Mucosa of descending colon (tissue), 3 donors: Measurements from ENCODE around the gene CCSER1. TPM values are rescaled to one million over a fixed set of nuclear protein-coding genes. Genes with fewer than 3 reads are reported as not detected.
"Not testable (repeated sequence)": the region's sequence is repeated elsewhere in the genome, so short reads cannot be mapped to it uniquely, and the experiment has no call there.

ENCODE experiments used
- ATAC-seq: fragments of 200-7000 bp; cut with Tn5 transposase; one replicate; pipeline ENCODE4 v1.9.1; 2020; ENCODE audit warnings: mild to moderate bottlenecking, moderate library complexity
- DNase-seq, 3 donors: peaks; one replicate each; pipeline ENCODE4 v3.0.0-alpha.2; 2020
- H3K36me3 ChIP-seq: fragments of 200-600 bp; one replicate; pipeline ENCODE4 v1.8.0; 2021; ENCODE audit warnings: low read depth, mild to moderate bottlenecking
- H3K4me1 ChIP-seq: fragments of 200-600 bp; one replicate; pipeline ENCODE4 v1.8.0; 2021; ENCODE audit warnings: low read depth, mild to moderate bottlenecking
- H3K4me3 ChIP-seq: fragments of 200-600 bp; one replicate; pipeline ENCODE4 v1.8.0; 2021; ENCODE audit warnings: mild to moderate bottlenecking
- H3K9me3 ChIP-seq: fragments of 200-600 bp; one replicate; pipeline ENCODE4 v1.8.0; 2021; ENCODE audit warnings: mild to moderate bottlenecking
- intact Hi-C, 2 donors: fragments of 100-400 bp; cut with DNase I in 1 of 2; cut with micrococcal nuclease in 1 of 2; formaldehyde crosslinking; loops; one replicate each; pipeline versions ENCODE4 v1.11.0 to v1.11.1; 2022; cut with DNase I, micrococcal nuclease
- total RNA-seq, 3 donors: library from RNA; stranded (reverse); fragmentation: NEBNext Ultra II Directional in 2 of 3; extraction: Animal tissue kit (Norgen Biotek cat#: 25700) in 2 of 3; gene quantifications; one replicate each; pipeline versions ENCODE4 v1.2.1 to v1.2.4, GENCODE V29; 2021 to 2023
- TF ChIP-seq, protein P1 (sequence below): fragments of 200-600 bp; IDR thresholded peaks from one replicate; pipeline ENCODE4 v1.8.0; 2022; ENCODE audit warnings: antibody characterized with exemption, mild to moderate bottlenecking
- donor health status: DM: no; HTN: no; CAD: no; lungs with moderate emphysema.
- donor health status: DM: no; HTN: no; CAD: no.
- donor health status: DM: no; HTN: yes; CAD: no.

The CCSER1 gene
- total RNA-seq, 3 donors from 2014 or later, result 11.1 to 32.4 (median 13.3) TPM

DNA sequence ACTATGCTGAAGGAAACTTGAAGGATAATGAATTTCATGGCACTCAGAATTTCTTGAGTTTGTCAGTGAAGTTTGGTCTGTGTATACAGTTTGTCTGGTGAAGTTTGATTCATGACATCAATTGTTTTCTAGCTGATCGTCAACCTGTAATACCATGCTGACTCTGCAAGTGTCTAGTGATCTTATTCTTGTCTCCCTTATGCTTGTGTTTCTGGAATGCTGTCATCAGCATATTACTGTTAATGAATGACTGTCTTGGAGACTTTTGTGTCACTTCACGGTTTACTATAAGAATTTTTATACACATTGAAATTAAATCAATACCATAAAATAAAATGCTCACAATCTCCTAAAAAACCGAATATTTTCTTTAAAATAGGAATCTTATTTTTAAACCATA, 779.0 kb downstream of the CCSER1 start:
- ATAC-seq, result no peak
- no peak for DNase-seq
- TF ChIP-seq, protein P1, sequence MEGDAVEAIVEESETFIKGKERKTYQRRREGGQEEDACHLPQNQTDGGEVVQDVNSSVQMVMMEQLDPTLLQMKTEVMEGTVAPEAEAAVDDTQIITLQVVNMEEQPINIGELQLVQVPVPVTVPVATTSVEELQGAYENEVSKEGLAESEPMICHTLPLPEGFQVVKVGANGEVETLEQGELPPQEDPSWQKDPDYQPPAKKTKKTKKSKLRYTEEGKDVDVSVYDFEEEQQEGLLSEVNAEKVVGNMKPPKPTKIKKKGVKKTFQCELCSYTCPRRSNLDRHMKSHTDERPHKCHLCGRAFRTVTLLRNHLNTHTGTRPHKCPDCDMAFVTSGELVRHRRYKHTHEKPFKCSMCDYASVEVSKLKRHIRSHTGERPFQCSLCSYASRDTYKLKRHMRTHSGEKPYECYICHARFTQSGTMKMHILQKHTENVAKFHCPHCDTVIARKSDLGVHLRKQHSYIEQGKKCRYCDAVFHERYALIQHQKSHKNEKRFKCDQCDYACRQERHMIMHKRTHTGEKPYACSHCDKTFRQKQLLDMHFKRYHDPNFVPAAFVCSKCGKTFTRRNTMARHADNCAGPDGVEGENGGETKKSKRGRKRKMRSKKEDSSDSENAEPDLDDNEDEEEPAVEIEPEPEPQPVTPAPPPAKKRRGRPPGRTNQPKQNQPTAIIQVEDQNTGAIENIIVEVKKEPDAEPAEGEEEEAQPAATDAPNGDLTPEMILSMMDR, result no peak

DNA sequence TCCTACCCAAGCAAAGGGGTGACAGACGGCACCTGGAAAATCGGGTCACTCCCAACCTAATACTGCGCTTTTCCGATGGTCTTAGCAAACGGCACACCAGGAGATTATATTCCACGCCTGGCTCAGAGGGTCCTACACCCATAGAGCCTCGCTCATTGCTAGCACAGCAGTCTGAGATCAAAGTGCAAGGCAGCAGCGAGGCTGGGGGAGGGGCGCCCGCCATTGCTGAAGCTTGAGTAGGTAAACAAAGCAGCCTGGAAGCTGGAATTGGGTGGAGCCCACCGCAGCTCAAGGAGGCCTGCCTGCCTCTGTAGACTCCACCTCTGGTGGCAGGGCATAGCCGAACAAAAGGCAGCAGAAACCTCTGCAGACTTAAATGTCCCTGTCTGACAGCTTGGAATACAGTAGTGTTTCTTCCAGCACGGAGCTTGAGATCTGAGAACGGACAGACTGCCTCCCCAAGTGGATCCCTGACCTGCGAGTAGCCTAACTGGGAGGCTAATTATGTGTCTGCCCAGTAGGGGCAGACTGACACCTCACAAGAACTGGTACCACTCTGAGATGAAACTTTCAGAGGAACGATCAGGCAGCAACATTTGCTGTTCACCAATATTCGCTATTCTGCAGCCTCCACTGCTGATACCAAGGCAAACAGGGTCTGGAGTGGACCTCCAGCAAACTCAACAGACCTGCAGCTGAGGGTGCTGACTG, 784.7 kb downstream of the CCSER1 start:
- intact Hi-C loops, H3K36me3 ChIP-seq: not testable (repeated sequence)

More for the DNA sequence above, 779.0 kb downstream of the CCSER1 start:
- Histone ChIP-seq H3K4me3 (no peak overlapping the region), H3K9me3 (peaks cover 9% of the 10 kb centered on the region), H3K36me3 (no peaks in the 10 kb centered on the region), H3K4me1 (no peaks in the 10 kb centered on the region)
- intact Hi-C loops, result no loop called here

DNA sequence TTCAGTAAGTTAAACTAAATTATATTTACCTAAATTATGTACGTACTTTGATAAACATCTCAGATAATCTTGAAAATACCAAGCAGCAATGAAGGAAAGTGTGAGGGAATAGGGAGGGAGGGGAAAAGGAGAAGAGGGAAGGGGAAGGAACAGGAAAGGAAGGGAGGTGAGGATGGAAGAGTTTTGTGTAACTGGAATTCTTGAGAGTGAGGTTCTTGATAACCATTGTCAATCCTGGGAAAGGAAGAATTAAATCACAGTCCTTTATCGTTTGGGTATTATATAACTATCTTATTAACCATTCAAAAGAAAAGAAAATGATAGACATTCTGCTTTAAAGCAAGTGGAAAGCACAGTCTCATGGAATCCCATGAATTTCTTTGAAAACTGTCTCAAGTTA, 795.0 kb downstream of the CCSER1 start:
- Histone ChIP-seq H3K4me3 (no peak overlapping the region), H3K9me3 (no peaks in the 10 kb centered on the region), H3K36me3 (no peaks in the 10 kb centered on the region), H3K4me1 (no peaks in the 10 kb centered on the region)
- intact Hi-C loops, result no loop called here
- TF ChIP-seq, protein P1, result no peak
- DNase-seq, result no peak
- ATAC-seq, result no peak

More for the DNA sequence above, 784.7 kb downstream of the CCSER1 start:
- H3K4me3 ChIP-seq, ATAC-seq, H3K9me3 ChIP-seq, H3K4me1 ChIP-seq, DNase-seq: not testable (repeated sequence)

- no peak for DNase-seq
- no peaks in the 10 kb centered on the region for H3K4me1 ChIP-seq
Measured at GRCh38 chr4:90926957-90927356, 799.8 kb downstream of the CCSER1 start.

GRCh38 chr4:90943311-90943710, 816.1 kb downstream of the CCSER1 start:
- intact Hi-C loops, result no loop called here
- ATAC-seq (no peak), DNase-seq (no peak)
- TF ChIP-seq, protein P1, result no peak
- Histone ChIP-seq H3K36me3 (no peaks in the 10 kb centered on the region), H3K4me3 (no peak overlapping the region), H3K4me1 (no peaks in the 10 kb centered on the region), H3K9me3 (no peaks in the 10 kb centered on the region)

More at GRCh38 chr4:90926957-90927356, 799.8 kb downstream of the CCSER1 start:
- H3K4me3 ChIP-seq, result no peak overlapping the region
- TF ChIP-seq, protein P1, result no peak
- intact Hi-C loops, result no loop called here
- H3K36me3 ChIP-seq, result no peaks in the 10 kb centered on the region
- ATAC-seq, result no peak
- no peaks in the 10 kb centered on the region for H3K9me3 ChIP-seq

DNA sequence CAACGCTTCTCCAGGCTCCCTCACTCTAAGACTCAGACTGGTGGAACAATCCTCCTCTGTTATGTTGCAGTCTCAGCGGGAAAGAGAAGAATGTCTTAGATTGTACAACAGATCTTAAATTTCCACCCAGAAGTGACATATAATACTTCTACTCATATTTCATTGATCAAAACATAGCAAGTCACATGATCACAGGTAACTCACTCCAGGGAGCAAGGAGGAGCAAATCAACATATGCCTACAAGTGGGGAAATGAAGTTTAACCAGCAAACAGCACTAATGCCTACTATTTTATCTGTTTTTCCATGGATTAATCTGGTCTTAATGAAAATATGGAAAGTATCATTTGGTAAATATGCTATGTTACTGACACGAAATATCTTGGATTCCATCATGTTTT, 819.8 kb downstream of the CCSER1 start:
- ATAC-seq (no peak), DNase-seq (no peak)
- Histone ChIP-seq H3K9me3 (no peaks in the 10 kb centered on the region), H3K36me3 (no peaks in the 10 kb centered on the region), H3K4me3 (no peak overlapping the region), H3K4me1 (no peaks in the 10 kb centered on the region)
- TF ChIP-seq, protein P1, result no peak
- intact Hi-C loops, result no loop called here
